NCI-H1105 treated with DMSO at 0.1 percent for 48 hours (cell line): ENCODE results near the gene ZNF491.
A peak's percentile ranks its signal among the peaks of the same experiment; 100 is the strongest.
"Not testable (repeated sequence)": the region's sequence is repeated elsewhere in the genome, so short reads cannot be mapped to it uniquely, and the experiment has no call there.

ENCODE experiments used
- DNase-seq: peaks from one replicate; lab custom pipeline; 2025; lab: John Stamatoyannopoulos, UW

ZNF491 gene

DNA sequence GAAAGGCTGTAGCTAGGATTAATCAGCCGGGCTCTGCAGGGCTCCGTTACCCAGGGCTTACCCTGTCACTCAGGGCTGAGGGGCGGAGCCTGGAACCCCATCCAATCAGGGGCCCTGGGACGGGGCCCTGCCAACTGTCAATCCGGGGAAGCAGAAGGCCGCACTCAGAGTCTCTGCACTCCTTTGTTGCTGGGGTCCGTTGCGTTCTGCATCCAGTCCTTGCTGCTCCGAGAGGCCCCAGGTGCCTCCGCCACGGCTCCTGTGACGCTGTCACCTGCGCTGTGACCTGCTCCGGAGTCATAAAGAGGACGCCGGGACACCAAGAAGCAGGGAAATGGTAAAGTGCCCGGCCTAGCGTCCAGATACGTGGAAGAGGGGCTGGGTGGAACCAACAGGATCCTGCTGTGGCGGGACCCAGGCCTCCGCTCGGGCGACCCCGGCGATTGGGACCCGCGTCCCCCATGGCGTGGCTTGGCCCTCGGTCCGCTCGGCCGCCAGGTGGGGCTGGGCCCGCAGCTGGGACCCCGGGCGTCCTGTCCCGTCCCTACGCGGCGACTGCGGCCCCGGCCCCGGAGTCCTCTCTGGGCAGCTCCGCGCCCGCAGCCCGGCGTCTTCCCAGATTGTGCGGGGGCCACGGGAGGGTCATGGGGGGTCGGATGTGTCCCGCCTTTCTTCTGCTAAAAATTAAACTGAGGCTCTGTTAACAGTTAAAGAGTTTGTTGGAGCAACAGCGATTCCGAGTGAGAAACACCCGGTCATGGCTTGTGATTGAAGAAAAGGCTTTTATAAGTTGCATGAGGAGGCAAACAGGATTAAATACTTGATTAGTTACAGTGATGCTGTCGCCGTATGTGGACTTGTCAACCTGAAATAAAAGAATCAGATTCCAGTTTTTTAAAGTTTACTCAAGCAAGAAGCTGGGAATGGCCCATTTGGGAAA is at the start of gene ZNF491:
Gene ZNF491 (plus strand): TSS at position 133 of the 940 bp plus-strand sequence. CDS start 7,431 bp downstream, outside the sequence.
- DNase-seq = peak; percentile 93

DNA sequence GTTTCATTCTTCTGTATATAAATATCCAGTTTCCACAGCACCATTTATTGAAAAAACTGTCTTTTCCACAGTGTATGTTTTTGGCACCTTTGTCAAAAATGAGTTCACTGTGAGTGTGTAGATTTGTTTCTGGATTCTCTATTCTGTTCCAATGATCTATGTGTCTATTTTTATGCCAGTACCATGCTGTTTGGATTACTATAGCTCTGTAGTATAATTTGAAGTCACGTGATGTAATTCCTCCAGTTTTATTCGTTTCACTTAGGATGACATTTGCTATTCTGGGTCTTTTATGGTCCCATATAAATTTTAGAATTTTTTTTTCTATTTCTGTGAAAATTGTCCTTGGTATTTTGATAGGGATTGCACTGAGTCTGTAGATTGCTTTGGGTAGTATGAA is 48.6 kb upstream of the ZNF491 start:
- no peak for DNase-seq

DNA sequence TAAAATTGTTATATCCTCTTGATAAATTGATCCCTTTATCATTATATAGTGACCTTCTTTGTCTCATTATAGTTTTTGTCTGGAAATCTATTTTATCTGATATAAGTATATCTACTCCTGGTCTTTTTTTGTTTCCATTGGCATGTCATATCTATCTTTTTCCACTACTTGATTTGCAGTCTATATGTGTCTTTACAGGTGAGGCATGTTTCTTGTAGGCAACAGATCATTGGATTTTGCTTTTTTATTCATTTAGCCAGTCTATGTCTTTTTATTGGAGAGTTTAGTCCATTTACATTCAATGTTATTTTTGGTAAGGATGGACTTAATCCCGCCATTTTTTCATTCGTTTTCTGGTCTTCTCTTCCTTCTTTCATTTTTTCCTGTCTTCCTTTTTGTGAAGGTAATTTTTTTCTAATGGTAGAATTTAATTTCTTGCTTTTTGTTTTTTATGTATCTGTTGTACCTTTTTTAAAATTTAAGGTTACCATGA is 46.0 kb upstream of the ZNF491 start:
- no peak for DNase-seq

DNA sequence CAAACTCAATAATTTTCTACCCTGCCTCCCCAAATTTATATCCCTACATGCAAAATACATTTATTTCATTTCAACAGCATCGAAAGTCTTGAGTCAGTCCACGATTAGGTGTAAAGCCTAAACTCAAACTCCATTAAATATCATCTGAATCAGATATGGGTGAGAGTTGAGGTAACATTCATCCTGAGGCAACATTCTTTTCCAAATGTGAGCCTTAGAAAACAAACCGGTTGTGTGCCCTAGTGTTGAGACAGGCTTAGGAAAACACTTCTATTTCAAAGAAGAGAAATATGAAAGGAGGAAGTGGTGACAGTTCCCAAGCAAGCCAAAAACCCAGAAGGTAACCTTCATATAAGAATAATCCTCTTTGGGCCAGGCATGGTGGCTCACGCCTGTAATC is 43.7 kb upstream of the ZNF491 start:
- DNase-seq = no peak

DNA sequence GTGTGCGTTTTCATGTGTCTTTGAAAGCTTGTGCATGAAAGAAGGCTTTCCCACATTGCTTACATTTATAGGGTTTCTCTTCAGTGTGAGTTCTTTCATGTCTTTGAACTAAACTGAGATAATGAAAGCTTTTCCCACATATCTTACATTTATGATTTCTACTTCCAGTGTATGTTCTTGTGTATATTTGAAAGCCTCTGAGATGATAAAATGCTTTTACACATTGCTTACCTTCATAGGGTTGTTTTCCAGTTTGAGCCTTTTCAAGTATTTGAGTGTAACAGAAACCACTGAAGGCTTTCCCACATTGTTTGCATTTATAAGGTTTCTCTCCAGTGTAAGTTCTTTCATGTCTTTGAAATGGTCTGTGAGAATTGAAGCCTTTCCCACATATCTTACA is 41.4 kb upstream of the ZNF491 start:
- no peak for DNase-seq

DNA sequence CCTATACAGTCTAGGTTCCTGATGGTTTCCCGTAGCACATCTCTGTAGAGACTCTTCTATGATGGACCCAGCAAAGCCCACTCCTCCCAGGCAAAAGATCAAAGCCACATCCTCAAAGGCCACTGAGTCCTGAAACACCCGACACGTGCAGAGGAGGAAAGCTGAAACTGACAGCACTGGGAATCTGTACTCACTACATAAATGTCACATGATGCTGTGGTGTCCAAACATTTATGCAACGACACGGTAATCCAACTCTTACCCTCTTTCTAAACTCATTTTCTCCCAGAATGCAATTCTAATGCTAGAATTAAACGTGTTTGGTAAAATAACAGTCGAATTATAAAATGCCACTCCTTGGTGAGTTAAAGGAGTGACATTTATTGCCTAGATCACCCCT is 38.5 kb upstream of the ZNF491 start:
- no peak for DNase-seq

DNA sequence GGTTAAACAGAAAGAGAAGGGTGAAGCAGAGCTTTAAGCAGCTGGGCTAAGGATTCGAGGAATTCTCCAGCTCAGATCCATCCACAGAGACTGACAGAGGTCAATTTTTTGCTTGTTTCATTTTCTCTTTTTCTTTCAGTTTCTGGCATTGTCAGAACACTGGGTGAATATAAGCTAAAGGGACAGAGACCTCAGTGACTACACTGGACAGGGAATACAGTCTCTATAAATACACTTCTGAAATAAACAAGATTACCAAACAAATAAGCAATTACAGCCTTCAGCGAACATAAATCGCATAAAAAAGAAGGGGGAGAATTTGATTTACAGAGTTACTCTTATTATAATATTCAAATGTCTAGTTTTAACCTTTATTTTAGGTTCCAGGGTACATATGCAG is 35.2 kb upstream of the ZNF491 start:
- no peak for DNase-seq

DNA sequence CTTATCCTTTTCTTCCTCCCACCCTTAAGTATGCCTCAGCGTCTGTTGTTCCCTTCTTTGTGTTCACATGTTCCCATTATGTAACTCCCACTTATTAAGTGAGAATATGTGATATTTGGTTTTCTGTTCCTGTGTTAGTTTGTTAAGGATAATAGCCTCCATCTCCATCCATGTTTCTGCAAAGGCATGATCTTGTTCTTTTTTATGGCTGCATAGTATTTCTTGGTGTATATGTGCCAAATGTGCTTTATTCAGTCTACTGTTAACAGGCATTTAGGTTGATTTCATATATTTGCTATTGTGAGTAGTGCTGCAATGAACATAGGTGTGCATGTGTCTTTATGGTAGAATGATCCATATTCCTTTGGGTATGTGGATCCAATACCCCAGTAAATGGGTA is 34.7 kb upstream of the ZNF491 start:
- DNase-seq = no peak

DNA sequence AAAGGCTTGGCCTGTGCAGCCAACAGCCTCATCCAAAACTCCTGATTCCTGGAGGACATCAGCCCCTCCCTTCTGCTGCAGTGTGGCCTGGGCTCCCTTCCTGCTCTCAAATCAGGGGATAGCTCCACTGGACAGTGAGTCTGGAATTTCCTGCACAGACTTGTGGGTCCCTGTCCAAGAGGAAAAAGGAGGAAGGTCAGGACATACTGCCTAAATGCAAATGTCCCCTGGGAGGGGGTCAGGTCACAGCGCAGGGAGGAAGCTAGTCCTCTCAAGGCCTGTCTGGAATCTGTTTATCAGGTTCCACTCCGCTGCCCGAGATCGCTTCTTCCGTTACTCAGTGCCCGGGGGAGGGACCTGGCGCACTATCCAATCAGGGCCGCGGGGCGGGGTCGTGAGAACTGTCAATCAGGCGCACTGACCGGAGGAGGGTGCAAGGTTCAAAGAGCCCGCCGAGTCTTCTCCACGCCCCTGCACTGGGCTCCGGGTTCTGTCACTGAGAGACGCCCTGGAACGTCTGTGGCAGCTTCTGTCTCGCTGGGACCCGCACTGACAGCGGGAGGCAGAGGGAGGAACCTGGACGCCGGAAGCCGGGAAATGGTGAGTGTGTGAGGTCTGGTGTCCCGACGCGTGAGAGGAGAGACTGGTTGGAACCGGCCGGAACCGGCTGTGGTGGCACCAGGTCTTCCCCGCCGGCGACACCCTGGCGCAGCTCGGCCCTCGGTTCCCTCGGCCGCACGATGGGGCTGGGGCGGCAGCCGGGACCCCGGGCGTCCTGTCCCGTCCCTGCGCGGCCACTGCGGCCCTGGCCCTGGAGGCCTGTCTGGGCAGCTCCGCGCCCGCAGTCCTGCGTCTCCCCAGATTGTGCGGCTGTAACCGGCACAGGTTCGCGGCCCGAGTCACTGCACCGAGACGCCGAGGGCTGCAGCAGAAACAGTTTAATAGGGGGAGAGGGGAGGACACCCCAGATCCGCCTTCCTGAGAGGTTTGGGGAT is 31.4 kb upstream of the ZNF491 start, which contains the start of gene ZNF441:
Gene ZNF441 (plus strand): TSS at position 404 of the 995 bp plus-strand sequence. CDS start 194 bp downstream, at position 598.
- peak; percentile 90 for DNase-seq

DNA sequence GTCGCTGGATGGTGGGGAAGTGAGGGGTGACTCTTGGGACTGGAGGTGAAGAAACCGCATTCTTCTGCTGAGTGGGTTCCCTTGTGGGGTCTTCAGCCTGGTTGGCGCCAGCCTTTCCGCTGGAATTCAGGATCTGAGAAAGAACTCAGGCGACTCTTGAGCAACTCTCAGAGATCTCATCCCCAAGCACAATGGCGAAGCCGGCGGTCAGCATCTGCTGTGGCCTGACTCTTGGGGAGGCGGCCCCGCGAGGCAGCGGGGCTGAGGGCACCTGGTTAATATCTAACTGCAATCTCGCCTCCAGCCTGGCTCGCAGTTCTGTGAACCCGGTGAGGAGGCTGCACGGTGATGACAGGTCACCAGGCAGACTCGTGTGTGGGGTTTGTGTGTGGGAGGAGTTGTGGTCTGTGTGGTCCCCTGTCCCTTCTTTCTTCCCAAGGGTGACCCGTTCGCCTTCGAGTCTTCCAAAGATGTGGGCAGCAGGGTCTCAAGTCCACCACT is 30.6 kb upstream of the ZNF491 start:
- DNase-seq = no peak

DNA sequence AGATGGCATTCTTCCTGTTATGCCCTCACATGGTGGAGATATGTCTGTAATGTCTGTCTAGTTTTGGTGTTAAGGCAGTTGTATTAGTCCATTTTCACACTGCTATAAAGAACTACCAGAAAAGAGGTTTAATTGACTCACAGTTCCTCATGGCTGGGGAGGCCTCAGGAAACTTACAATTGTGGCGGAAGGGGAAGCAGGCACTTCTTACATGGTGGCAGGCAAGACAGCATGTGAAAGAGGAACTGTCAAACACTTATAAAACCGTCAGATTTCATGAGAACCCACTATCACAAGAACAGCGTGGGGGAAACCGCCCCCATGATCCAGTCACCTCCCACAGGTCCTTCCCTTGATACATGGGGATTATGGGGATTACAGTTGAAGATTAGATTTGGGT is 28.3 kb upstream of the ZNF491 start:
- no peak for DNase-seq

DNA sequence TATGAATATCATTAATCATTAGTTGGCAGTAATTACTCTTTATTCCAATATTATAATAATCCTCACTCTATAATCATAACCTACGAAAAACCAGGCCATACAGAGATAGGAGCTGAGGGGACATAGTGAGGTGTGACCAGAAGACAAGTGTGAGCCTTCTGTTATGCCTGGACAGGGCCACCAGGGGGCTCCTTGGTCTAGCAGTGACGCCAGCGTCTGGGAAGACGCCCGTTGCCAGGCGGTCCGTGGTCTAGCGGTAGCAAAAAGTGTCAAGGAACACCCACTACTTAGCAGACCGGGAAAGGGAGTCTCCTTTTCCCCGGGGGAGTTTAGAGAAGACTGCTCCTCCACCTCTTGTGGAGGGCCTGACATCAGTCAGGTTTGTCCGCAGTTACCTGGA is 26.8 kb upstream of the ZNF491 start:
- not testable (repeated sequence) for DNase-seq

DNA sequence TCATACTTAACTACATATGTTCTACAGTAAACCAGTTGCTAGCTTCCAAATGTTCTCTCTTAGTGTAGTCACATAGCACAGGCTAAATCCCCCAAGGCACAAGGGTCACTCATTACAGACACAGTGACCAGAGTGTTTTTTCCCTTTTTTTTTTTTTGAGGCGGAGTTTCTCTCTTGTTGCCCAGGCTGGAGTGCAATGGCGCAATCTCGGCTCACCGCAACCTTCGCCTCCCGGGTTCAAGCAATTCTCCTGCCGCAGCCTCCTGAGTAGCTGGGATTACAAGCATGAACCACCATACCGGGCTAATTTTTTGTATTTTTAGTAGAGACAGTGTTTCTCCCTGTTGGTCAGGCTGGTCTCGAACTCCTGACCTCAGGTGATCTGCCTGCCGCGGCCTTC is 21.7 kb upstream of the ZNF491 start:
- not testable (repeated sequence) for DNase-seq

DNA sequence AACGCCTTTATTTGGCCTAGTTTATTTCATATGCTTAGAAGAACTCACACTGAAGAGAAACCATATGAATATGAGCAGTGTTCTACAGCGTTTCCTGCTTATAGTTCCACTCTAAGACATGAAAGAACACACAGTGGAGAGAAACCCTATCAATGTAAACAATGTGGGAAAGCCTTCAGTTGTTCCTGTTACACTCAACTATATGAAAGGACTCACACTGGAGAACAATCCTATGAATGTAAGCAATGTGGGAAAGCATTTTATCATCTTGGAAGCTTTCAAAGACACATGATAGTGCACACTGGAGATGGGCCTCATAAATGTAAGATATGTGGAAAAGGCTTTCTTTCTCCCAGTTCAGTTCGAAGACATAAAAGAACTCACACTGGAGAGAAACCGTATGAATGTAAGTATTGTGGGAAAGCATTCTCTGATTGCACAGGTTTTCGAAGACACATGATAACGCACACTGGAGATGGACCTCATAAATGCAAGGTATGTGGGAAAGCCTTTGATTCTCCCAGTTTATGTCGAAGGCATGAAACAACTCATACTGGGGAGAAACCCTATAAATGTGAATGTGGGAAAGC is 17.8 kb upstream of the ZNF491 start:
- no peak for DNase-seq

DNA sequence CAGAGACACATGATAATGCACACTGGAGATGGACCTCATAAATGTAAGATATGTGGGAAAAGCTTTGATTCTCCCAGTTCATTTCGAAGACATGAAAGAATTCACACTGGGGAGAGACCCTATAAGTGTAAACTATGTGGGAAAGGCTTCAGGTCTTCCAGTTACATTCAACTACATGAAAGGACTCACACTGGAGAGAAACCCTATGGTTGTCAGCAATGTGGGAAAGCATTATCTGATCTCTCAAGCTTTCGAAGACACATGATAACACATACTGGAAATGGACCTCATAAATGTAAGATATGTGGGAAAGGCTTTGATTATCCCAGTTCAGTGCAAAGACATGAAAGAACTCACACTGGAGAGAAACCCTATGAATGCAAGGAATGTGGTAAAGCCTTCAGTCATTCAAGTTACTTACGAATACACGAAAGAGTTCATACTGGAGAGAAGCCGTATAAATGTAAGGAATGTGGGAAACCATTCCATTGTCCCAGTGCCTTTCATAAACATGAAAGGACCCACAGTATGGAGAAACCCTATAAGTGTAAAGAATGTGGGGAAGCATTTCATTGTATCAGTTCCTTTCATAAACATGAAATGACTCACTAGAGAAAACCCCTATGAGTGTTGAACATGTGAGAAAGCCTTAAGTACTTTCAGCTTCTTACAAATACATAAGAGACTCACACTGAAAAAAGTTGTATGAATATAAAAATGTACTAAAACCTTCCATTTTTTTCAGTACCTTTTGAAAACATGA is 16.8 kb upstream of the ZNF491 start:
- no peak for DNase-seq

DNA sequence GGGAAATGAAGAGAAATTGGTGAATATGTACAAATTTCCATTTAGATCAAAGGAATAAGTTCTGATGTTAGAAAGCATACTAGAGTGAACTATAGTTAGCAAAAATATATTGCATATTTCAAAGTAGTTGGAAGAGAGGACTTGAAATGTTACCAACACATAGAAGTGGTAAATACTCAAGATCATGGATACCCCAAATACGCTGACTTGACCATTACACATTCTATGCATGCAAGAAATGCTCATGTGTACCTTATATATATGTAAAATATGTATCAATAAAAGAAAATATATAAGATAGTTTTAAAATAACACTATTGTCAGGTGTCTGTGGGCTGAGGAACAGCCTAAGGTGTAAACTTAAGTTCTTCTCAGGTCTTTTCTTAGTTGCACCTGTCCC is 14.6 kb upstream of the ZNF491 start:
- DNase-seq = no peak

DNA sequence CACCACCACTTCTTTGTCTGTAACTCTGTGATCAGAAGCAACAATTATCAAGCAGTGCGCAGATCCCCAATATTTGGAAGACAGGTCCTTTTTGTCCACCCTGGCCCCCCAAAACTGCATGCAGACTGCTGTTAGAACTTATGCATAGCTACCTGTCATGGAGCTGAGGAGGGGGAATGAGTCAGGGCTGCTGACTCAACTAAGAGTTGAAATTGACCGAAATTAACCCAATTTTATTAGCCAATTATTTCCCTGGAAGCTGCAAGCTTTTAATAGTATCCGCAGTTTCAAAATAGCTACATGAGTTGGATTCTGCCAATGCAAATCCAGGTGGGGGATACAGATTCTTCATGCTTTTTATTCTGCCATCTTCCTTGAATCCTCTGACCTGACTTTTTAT is 14.0 kb upstream of the ZNF491 start:
- no peak for DNase-seq

DNA sequence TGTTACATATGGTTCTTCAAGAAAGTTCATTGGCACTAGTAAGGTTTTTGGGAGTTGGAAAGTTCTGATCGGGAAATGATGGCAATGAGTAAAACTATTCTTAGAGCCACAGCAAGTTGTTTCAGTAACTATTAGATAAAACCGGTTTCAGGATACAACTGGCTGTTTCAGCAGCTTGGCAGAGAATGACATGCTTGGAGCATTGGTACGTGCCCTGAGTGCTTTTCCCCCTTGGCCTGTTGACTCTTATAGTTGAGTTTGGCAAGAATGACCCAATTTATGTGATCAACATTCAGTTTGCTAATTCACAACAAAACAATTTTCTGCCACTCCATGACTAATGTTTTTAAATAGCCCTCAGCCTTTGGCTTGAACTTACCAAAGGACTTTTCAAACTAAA is 10.8 kb upstream of the ZNF491 start:
- no peak for DNase-seq

DNA sequence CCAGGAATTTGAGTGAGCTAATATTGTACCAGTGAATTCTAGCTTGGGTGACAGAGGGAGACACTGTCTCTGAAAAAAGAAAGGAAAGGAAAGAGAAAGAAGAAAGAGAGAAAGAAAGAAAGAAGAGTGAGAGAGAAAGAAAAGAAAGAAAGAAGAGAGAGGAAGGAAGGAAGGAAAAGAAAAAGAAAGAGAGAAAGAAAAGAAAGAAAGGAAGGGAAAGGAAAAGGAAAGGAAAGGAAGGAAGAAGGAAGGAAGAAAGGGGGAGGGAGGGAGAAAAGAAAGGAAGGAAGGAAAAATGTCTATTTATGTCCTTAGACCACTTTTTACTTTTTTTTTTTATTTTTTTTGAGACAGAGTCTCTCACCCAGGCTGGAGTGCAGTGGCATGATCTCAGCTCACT is 5.4 kb upstream of the ZNF491 start:
- no peak for DNase-seq

DNA sequence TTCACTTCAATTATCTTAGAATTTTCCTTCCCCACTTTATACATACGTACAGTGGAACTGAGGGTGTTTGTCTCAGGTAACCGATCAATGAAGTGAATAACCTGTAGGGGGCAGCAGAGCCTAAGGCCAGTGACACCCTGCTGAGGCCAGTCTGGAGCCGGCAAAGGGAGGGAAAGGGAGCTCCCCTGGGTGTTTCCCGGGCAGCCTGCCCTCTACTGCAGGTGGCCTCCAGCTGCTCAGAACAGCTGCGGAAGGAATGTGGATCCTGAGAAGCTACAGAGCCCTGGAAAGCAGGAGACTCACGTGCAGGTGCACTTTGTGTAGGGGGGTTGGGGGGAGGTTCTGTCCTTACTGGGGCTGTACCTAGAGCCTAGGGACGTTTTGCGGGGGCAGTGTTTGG is 832 bp upstream of the ZNF491 start:
- DNase-seq = peak; percentile 98
